Stimulated activated CD8-positive, alpha-beta memory T cell treated with anti-CD3 and anti-CD28 coated beads, Interleukin-12 subunit alpha, Interleukin-12 subunit beta, amount 100 ng/mL, for 4 hours (primary cell): Measurements from ENCODE around the gene XXYLT1.
"Not testable (repeated sequence)": the region's sequence is repeated elsewhere in the genome, so short reads cannot be mapped to it uniquely, and the experiment has no call there.

Experiments used
- DNase-seq: peaks from one replicate; pipeline ENCODE4 v3.0.0-alpha.2; 2020; ENCODE audit warnings: low read depth

Gene XXYLT1

DNA sequence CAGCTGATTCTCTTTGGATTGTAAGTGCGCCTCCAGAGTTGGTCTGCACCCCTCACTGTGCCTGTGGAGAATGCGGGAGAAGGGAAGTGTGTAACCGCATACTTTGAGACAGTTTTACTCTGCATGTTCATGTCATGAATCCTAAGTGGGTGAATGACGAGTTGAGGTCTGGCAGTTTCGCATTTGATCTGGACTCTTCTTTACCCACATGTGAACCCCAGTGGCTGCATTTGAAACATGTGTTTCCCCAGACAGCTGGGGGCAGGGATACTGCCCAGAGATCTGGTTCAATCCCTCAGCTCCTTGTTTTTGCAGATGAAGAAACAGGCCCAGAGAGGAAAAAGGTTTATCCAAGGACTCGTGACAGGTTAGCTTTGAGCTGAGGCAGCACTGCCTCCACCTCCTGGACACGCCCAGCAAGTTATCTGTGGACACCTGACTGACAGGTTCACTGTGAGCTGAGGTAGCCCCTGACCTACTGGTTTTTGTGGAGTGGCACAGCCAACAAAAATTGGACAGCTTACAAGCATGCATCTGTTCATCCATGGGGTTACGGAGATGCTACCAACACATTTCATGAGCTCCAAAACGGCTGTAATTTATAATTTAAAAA, 207.3 kb downstream of the XXYLT1 start:
- no peak for DNase-seq

GRCh38 chr3:195062866-195063540, 208.0 kb downstream of the XXYLT1 start:
- no peak for DNase-seq

DNA sequence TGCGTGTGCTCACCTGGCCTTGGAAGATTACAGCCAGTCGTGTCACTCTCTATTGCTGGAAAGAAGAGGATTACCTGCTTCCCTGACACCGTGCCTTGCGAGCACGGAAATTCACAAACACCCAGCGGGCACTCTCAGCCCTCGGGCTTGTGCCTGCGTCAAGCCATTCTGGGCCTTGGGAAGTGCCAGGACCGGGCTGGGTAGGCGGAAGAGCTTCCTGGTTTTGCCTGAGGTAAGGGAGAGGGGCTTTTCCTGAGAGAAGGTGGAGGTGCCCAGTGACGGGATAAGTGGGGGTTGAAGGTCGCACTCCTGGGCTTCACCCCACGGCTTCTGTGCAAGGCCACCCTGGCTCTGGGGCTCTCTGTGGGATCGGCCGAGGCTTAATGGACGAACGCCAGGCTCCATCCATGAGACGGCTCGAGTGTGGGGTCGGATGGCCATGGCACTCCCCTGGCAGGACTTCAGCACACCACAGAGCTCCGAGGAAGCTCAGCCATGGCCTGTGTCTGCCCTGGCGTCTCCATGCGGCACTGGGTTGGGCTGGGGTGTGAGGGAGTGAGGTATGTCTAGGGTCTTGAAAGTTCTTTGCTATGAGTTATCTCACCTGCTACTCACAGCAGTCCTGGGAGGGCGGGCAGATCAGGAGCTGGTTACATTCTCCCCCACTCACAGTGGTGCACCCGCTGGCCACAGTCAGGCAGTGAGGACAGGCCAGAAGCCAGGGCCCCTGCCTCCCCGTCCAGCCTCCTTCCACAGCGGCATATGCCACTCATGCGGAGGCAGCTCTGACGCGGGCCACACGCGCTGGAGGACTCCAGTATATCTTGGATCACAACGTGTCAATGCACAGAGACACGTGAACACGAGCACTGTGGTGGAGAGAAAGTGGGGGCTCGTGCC, 209.0 kb downstream of the XXYLT1 start:
- no peak for DNase-seq

DNA sequence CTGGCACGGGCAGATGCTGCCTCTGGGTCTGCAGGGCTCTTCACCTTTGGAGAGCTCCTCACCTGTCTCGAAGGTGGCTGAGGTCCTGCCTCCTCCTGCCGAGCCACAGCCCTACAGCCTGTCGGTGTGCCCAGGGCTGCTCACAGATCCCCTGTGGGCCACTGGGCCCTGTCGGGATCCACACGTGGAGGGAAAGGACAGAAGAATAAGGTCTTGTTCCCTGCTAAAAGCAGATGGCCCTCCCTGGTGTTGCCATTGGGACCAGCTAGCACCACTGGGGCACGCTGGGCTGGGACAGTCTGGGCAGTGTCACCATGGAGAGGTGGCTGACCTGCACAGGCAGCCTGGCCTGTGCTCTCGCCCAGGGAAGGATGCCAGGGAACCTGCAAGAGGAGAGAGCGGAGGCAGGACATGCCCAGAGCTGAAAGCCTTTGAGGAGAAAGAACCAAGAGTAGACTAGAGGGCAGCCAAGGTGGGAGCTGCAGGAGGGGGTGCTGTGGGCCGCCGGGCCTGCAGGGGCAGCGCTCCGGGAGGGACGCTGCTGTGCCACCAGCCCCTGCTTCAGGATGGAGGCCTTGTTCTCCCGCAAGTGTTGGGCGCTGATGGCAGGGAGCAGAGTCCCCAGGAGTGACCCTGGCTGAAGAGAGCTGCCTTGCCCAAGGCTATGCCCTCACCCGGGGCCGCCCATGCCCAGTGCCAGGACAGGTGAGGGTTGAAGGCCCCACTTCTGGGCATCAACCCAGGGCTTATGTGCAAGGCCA, 210.2 kb downstream of the XXYLT1 start:
- DNase-seq, result no peak

- DNase-seq, result no peak
Measured at GRCh38 chr3:195060217-195060481, 210.8 kb downstream of the XXYLT1 start.

GRCh38 chr3:195059471-195060216, 211.3 kb downstream of the XXYLT1 start:
- DNase-seq, result no peak

DNA sequence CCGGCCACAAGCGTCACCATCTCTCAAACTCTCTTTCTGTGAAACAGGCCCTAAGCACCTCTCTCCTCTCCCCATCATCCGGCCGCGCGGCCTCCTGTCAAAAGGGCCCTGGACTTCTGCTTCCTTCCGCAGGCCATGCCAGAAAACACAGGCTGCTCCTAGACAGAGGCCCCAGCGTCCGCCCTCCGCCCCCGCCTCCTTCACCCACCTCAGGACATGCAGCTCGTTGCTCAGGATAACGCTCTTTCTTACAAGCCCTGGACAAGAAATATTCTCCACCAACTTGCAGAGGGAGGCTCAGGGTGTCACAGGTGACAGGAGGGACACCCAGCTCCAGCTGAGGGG, 212.0 kb downstream of the XXYLT1 start:
- DNase-seq, result no peak

DNA sequence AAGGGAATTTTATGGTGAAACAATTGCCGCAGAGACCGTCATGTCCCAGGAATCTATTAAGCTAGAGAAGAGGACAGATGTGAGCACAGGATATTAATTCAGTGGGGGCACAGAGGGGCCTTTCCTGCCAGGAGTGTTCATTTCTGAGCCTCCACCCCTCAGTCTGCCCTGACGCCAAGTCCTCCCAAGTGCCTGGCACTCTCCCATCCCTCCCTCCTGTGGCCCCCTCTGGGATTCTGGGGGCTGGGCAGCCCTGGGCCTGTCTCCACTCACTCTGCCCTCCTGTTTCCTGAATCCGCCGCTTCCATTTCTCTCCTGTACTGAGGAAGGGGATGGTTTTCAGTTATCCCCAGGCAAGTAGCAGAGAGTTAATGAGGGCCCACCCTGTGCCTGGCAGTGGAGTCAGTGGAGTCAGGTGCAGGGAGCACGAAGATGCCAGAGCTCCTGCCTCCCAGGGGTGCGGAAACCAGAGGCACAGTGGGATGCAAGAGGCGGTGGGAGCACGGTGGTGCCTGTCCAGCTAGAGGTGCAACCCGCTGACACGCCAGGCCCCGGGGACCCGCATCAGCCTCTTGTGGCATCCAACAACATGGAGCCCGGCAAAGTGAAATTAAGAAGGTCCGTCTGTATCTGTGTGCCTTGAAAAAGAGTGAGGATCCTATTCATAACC, 212.5 kb downstream of the XXYLT1 start:
- DNase-seq, result no peak

GRCh38 chr3:195057716-195058115, 213.2 kb downstream of the XXYLT1 start:
- DNase-seq, result no peak

DNA sequence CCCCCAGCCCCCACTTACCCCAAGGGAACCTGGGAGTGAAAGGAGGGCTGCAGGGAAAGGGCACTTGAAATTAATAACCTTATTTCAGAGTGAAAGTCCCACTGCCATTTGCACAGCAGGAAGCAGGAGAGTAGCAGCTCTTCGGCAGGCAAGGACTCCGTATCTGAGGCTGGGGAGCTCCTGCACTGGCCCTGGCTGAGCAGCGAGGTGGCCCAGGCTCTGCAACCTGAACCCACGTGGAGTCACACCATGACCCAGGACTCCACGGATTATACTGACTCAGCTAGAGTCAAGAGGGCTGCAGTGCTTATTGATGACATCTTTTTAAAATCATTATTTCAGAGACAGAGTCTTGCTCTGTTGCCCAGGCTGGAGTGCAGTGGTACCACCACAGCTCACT, 214.5 kb downstream of the XXYLT1 start:
- DNase-seq, result no peak

- DNase-seq, result no peak
Measured at GRCh38 chr3:195054311-195054710, 216.6 kb downstream of the XXYLT1 start.

GRCh38 chr3:195052939-195053338, 218.0 kb downstream of the XXYLT1 start:
- no peak for DNase-seq

- not testable (repeated sequence) for DNase-seq
Measured at GRCh38 chr3:195050296-195050695, 220.7 kb downstream of the XXYLT1 start.

GRCh38 chr3:195048059-195048905, 222.7 kb downstream of the XXYLT1 start:
- DNase-seq, result no peak

GRCh38 chr3:195047536-195047935, 223.4 kb downstream of the XXYLT1 start:
- no peak for DNase-seq

GRCh38 chr3:195046441-195046840, 224.5 kb downstream of the XXYLT1 start:
- no peak for DNase-seq

- DNase-seq, result no peak
Measured at GRCh38 chr3:195045481-195046210, 225.3 kb downstream of the XXYLT1 start.

DNA sequence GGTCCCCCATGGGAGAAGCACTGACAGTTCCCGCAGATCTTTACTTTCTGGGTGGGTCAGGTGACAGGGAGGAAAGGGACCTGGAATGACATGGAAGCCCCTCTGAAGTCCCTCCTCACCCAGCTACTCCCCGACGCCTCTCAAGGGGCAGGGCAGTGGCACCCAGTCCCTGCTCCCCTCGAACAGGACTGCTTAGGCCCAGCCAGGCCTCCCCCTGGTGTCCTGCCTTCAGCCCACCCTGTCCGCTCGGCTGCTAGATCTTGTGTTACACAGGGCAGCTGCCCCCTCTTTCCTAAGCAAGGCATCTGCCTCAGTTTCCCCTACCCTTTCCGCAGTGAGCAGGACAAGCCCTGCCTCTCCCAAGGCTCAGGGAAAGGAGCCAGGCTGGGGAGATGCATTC, 226.5 kb downstream of the XXYLT1 start:
- no peak for DNase-seq

DNA sequence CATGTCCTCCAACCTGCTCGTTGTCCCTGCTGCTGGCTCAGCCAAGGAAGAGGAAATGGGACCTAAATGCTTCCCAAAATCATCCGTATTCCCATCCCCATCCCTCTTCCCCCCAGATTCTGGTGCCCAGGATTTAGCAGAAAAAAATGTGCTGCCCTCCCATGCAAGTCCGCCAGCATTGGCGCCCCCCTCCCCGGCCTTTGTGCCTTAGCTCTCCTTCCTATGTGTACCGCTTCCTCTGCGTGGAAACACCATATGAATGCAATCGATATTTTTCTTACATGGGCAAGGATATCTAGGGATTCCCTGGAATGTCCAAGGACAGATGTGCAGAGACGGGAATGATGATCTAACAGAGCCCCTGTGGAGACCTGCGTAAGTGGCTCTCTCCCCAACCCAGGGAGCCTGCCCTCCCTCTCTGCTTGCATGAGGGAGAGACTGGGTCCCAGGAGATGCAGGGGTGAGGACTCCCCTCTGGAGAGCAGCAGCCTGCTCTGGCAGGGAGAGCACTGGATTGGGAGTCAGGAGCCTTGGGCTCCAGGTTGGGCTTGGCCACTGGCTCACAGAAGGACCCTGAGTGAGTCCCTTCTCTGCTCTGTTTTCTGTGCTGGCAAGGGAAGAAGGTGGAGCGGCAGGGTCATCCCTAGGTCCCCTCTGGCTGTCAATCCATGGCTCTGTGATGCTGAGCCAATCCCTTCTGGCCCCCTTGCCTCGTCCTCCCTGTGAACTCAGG, 227.2 kb downstream of the XXYLT1 start:
- DNase-seq, result no peak
